GM12892 (cell line): ENCODE measurements around the gene C10orf90.

Experiments
- POLR2A ChIP-seq: IDR thresholded peaks from 2 replicates; pipeline ENCODE4 v1.6.1; 2011; ENCODE audit warnings: low read depth, low read length, control low read depth
- TAF1 ChIP-seq: IDR thresholded peaks from 2 replicates; pipeline ENCODE4 v1.6.1; 2011; ENCODE audit warnings: low read depth, mild to moderate bottlenecking, control low read depth, low read length, borderline replicate concordance

- no peak for TF ChIP-seq POLR2A
- TF ChIP-seq TAF1: no peak
Measured at GRCh38 chr10:126705131-126705530, 34.6 kb upstream of the C10orf90 start.
